Measurements from ENCODE around the gene TTC12. TPM values are rescaled to one million over a fixed set of nuclear protein-coding genes. Genes with fewer than 3 reads are reported as not detected.

The TTC12 gene
- polyA plus RNA-seq, 1 donor from 2014 or later: 4.2 TPM

GRCh38 chr11:113376156-113376555 lies 61.8 kb downstream of the TTC12 start:
- no peaks in the 10 kb centered on the region for H3K36me3 ChIP-seq (ENCODE audit: insufficient read depth, low read length)
- no peak overlapping the region for H3K4me2 ChIP-seq (ENCODE audit: low read length)
- H3K9me3 ChIP-seq (ENCODE audit: low read length): no peaks in the 10 kb centered on the region
- no peaks in the 10 kb centered on the region for H3K27me3 ChIP-seq (ENCODE audit: insufficient read depth, low read depth, low read length)
- H3K9me2 ChIP-seq (ENCODE audit: insufficient read depth, low read length): no peaks in the 10 kb centered on the region
- H2AFZ ChIP-seq (ENCODE audit: low read depth, low read length): no peak overlapping the region
- H3K79me2 ChIP-seq (replicated peaks; ENCODE audit: insufficient read depth, low read length): no peaks in the 10 kb centered on the region
- H3K4me3 ChIP-seq (ENCODE audit: low read length): no peak overlapping the region
- no peaks in the 10 kb centered on the region for H3F3A ChIP-seq (ENCODE audit: insufficient read depth, low read length, poor library complexity, severe bottlenecking)
- TF ChIP-seq RAD21 (conservative IDR thresholded peaks at IDR 0.05) (no peak), EZH2 (IDR thresholded peaks at IDR 0.05; ENCODE audit: borderline replicate concordance, insufficient read depth, low read length, poor library complexity, severe bottlenecking) (no peak), REST (IDR thresholded peaks at IDR 0.05; ENCODE audit: borderline replicate concordance) (no peak), CTCF (IDR thresholded peaks at IDR 0.05; ENCODE audit: poor library complexity, severe bottlenecking) (no peak)
- H3K9ac ChIP-seq (ENCODE audit: low read length): no peak overlapping the region
- H4K20me1 ChIP-seq (ENCODE audit: insufficient read depth): no peaks in the 10 kb centered on the region
- H3K27ac ChIP-seq (ENCODE audit: low read length): no peak overlapping the region

- Histone ChIP-seq H3K79me2 (replicated peaks; ENCODE audit: insufficient read depth, low read length) (no peaks in the 10 kb centered on the region), H3K9me2 (ENCODE audit: insufficient read depth, low read length) (no peaks in the 10 kb centered on the region), H3K9ac (ENCODE audit: low read length) (no peak overlapping the region), H3K36me3 (ENCODE audit: insufficient read depth, low read length) (no peaks in the 10 kb centered on the region), H3K27ac (ENCODE audit: low read length) (no peak overlapping the region), H3K4me2 (ENCODE audit: low read length) (no peak overlapping the region), H3K4me3 (ENCODE audit: low read length) (no peak overlapping the region), H3K9me3 (ENCODE audit: low read length) (no peaks in the 10 kb centered on the region), H2AFZ (ENCODE audit: low read depth, low read length) (no peak overlapping the region), H4K20me1 (ENCODE audit: insufficient read depth) (no peaks in the 10 kb centered on the region), H3K27me3 (ENCODE audit: insufficient read depth, low read depth, low read length) (no peaks in the 10 kb centered on the region), H3F3A (ENCODE audit: insufficient read depth, low read length, poor library complexity, severe bottlenecking) (no peaks in the 10 kb centered on the region)
- TF ChIP-seq TAF1 (IDR thresholded peaks at IDR 0.05; ENCODE audit: low read depth) (no peak), CTCF (IDR thresholded peaks at IDR 0.05; ENCODE audit: poor library complexity, severe bottlenecking) (no peak), POLR2AphosphoS5 (IDR thresholded peaks at IDR 0.05) (no peak)
These were observed 63.5 kb downstream of the TTC12 start for GRCh38 chr11:113377681-113378412.
